Measurements from ENCODE around the gene EVL. TPM values are rescaled to one million over a fixed set of nuclear protein-coding genes. Genes with fewer than 3 reads are reported as not detected.
A peak's percentile ranks its signal among the peaks of the same experiment; 100 is the strongest.

EVL gene
- total RNA-seq, 5 donors from 2014 or later (not counting 1 experiment from before 2014, with no cell fraction given) = 1,049 to 1,157 (median 1,125) TPM

DNA sequence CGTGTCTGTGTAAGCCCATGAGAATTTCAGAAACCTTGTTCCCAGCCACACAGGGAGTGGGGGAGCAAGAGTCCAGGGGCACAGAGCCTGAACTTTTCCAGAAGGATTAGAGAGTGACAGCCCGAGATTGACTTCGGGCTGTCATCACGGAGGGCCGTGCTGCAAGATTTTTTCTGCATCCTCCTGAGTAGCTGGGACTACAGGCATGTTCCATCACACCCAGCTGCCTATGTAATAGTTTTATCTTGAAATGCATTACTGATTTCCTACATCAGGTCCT is 14.4 kb downstream of the EVL start:
- H3K36me3 ChIP-seq (ENCODE audit: control insufficient read depth in 2 of 2, extremely low read depth in 1 of 2, insufficient read depth in 1 of 2, low read length in 1 of 2) = peaks cover 5 to 58% of the 10 kb centered on the region in 2 donors

DNA sequence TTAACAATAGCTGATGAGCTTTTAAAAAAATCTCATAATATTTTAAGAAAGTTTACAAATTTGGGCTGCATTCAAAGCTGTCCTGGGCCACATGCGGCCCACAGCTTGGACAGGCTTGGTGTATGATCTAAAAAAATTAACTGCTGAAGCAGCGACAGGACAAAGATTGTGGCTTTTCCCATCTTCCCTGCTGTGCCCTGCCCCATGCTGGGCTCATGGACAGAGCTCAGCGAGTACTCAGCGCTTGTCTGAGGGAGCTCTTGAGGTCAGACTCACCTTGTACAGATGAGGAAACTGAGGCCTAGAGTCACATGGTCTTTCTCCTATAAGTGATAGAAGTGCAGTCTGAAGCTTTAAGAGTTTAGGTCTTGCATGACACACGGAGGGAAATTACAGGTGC is 15.0 kb downstream of the EVL start:
- Histone ChIP-seq H3K4me1 (ENCODE audit: control insufficient read depth in 1 of 2, extremely low read depth in 1 of 2, insufficient read depth in 2 of 2, low read length in 2 of 2) (peaks cover 89 to 93% of the 10 kb centered on the region in 2 experiments), H3K9me3 (no peaks in the 10 kb centered on the region), H3K27ac (ENCODE audit: low read length) (peak overlapping the region; percentile 60), H3K36me3 (ENCODE audit: control insufficient read depth in 2 of 2, extremely low read depth in 1 of 2, insufficient read depth in 1 of 2, low read length in 1 of 2) (peaks cover 3 to 58% of the 10 kb centered on the region in 2 donors), H3K4me3 (ENCODE audit: control insufficient read depth in 1 of 2, extremely low read depth in 1 of 2, low read length in 1 of 2) (no peak overlapping the region), H3K27me3 (replicated peaks in 1 of 2; ENCODE audit: control insufficient read depth in 2 of 2, extremely low read depth in 1 of 2, insufficient read depth in 2 of 2, low read length in 1 of 2) (no peaks in the 10 kb centered on the region)
- peak overlapping the region; percentile 98 for H3K27ac Mint-ChIP-seq
- WGBS (ENCODE audit: insufficient coverage) = 72% methylated on average over 4 of the region's 5 CpGs
- H3K36me3 Mint-ChIP-seq = peaks cover 55% of the 10 kb centered on the region
- ATAC-seq (replicated peaks in 1 of 4) (no peak), DNase-seq (no peak)
- H3K27me3 Mint-ChIP-seq = no peaks in the 10 kb centered on the region
- H3K4me1 Mint-ChIP-seq = peaks cover 99 to 100% (median 99%) of the 10 kb centered on the region in 3 donors
- H3K9me3 Mint-ChIP-seq = no peaks in the 10 kb centered on the region
- H3K4me3 Mint-ChIP-seq = peak overlapping the region; percentile 69 to 87 (median 69)
- POLR2A ChIA-PET = interaction anchor here (0.6 to 4.7 kb wide), 5 partner anchors 9 to 20 kb away, joined by 3 to 55 read pairs (median 4); partner anchors contain the start of gene EVL (in 1 of the 2)
- CTCF ChIA-PET = interaction anchor here (0.6 to 6.1 kb wide), 8 partner anchors 10 to 99 kb away, joined by 4 to 143 read pairs (median 15); partner anchors contain the start of gene EVL (in 1 of the 2)

More for the DNA sequence above, 14.4 kb downstream of the EVL start:
- Mint-ChIP-seq H3K36me3 (peaks cover 54% of the 10 kb centered on the region), H3K9me3 (no peaks in the 10 kb centered on the region), H3K27me3 (no peaks in the 10 kb centered on the region), H3K4me1 (peaks cover 99 to 100% (median 99%) of the 10 kb centered on the region in 3 donors), H3K27ac (peak overlapping the region; percentile 98), H3K4me3 (peak overlapping the region; percentile 69 to 87 (median 69))
- POLR2A ChIA-PET = interaction anchor here (0.6 to 4.7 kb wide), 7 partner anchors 8 to 74 kb away, joined by 3 to 55 read pairs (median 4); partner anchors contain the start of gene EVL (in 1 of the 2)
- 21% methylated on average over 4 of the region's 5 CpGs for WGBS (ENCODE audit: insufficient coverage)
- Histone ChIP-seq H3K4me3 (ENCODE audit: control insufficient read depth in 1 of 2, extremely low read depth in 1 of 2, low read length in 1 of 2) (peak overlapping the region; percentile 31 to 58), H3K27me3 (replicated peaks in 1 of 2; ENCODE audit: control insufficient read depth in 2 of 2, extremely low read depth in 1 of 2, insufficient read depth in 2 of 2, low read length in 1 of 2) (no peaks in the 10 kb centered on the region), H3K9me3 (no peaks in the 10 kb centered on the region), H3K4me1 (ENCODE audit: control insufficient read depth in 1 of 2, extremely low read depth in 1 of 2, insufficient read depth in 2 of 2, low read length in 2 of 2) (peaks cover 89 to 96% of the 10 kb centered on the region in 2 experiments), H3K27ac (ENCODE audit: low read length) (peak overlapping the region; percentile 60)
- no peak for DNase-seq
- CTCF ChIA-PET = interaction anchor here (0.6 to 6.1 kb wide), 11 partner anchors 10 to 113 kb away, joined by 3 to 143 read pairs (median 11); partner anchors contain the start of gene EVL (in 1 of the 2)
- ATAC-seq (replicated peaks in 1 of 4) = no peak

DNA sequence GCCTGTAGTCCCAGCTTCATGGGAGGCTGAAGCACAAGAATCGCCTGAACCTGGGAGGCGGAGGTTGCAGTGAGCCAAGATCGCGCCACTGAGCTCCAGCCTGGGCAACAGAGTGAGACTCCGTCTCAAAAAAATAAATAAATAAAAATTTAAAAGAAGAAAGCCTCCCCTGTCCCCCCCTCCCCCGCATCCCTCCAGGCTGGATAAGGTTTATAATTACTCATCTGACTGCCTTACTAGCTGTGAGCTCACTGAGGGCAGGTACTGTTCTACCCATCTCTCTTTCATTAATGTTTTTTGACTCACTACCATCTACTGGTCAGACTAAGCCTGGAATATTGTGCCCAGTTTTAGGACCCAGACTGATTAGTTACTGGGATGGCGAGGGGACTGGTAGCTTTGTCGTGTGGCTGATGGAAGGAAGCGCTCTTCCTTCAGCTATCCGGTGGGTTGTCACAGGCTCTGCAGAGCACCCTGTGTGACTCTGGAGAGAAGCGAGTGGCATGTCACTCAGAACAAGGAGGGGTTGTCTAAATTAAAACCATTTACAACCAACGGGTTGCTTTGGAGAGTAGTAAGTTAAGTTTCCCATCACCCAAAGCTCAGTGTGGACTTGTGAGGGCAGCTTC is 16.9 kb downstream of the EVL start:
- no peaks in the 10 kb centered on the region for H3K27me3 Mint-ChIP-seq
- Histone ChIP-seq H3K27ac (ENCODE audit: low read length) (peak overlapping the region; percentile 60), H3K4me3 (ENCODE audit: control insufficient read depth in 1 of 2, extremely low read depth in 1 of 2, low read length in 1 of 2) (peak overlapping the region; percentile 29 to 35), H3K4me1 (ENCODE audit: control insufficient read depth in 1 of 2, extremely low read depth in 1 of 2, insufficient read depth in 2 of 2, low read length in 2 of 2) (peaks cover 83 to 90% of the 10 kb centered on the region in 2 experiments), H3K9me3 (no peaks in the 10 kb centered on the region), H3K27me3 (replicated peaks in 1 of 2; ENCODE audit: control insufficient read depth in 2 of 2, extremely low read depth in 1 of 2, insufficient read depth in 2 of 2, low read length in 1 of 2) (no peaks in the 10 kb centered on the region), H3K36me3 (ENCODE audit: control insufficient read depth in 2 of 2, extremely low read depth in 1 of 2, insufficient read depth in 1 of 2, low read length in 1 of 2) (peaks cover 2 to 59% of the 10 kb centered on the region in 2 donors)
- no peaks in the 10 kb centered on the region for H3K9me3 Mint-ChIP-seq
- H3K4me3 Mint-ChIP-seq = peak overlapping the region; percentile 73 to 87 (median 76)
- H3K36me3 Mint-ChIP-seq = peaks cover 60% of the 10 kb centered on the region
- peak in 1 of 35 experiments; percentile 37 for DNase-seq
- ChIA-PET CTCF (interaction anchor here (0.6 to 6.1 kb wide), 13 partner anchors 8 to 169 kb away, joined by 3 to 143 read pairs (median 5); partner anchors contain the start of gene EVL (in 1 of the 2)), POLR2A (interaction anchor here (1.0 to 4.7 kb wide), 6 partner anchors 12 to 24 kb away, joined by 3 to 55 read pairs (median 4); partner anchors contain the start of gene EVL (in 1 of the 2))
- no CpG with 5 or more reads among the region's 12 CpGs for WGBS (ENCODE audit: insufficient coverage)
- peaks cover 96 to 99% (median 99%) of the 10 kb centered on the region in 3 donors for H3K4me1 Mint-ChIP-seq
- ATAC-seq (replicated peaks in 1 of 4) = peak in 1 of 4 experiments; percentile 1
- peak overlapping the region; percentile 95 to 97 for H3K27ac Mint-ChIP-seq

DNA sequence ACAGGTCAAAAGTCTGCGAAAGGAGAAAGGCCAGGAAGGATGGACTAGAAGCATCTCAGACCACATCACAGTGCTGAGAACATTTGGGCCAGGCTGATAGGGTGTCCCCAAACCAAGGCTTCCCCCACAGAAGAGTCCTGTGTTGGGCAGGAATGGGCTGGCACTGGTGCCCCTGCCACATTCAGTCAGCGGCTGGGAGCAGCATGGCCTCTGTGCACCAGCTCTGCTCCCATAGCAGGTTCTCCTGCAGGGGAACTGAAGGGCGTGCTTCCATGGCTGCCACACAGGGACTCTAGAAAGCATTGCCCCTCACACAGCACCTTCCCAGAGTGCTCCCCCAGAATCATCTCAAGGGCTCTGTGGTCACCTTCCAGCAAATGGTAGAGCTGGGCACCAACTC is 17.5 kb downstream of the EVL start:
- ChIA-PET CTCF (interaction anchor here (0.9 to 6.1 kb wide), 9 partner anchors 9 to 110 kb away, joined by 3 to 143 read pairs (median 5); partner anchors contain the start of gene EVL (in 1 of the 2)), POLR2A (interaction anchor here (1.1 to 4.7 kb wide), 5 partner anchors 12 to 23 kb away, joined by 3 to 55 read pairs (median 7); partner anchors contain the start of gene EVL (in 1 of the 2))
- H3K9me3 Mint-ChIP-seq = no peaks in the 10 kb centered on the region
- Histone ChIP-seq H3K4me1 (ENCODE audit: control insufficient read depth in 1 of 2, extremely low read depth in 1 of 2, insufficient read depth in 2 of 2, low read length in 2 of 2) (peaks cover 80 to 90% of the 10 kb centered on the region in 2 experiments), H3K9me3 (no peaks in the 10 kb centered on the region), H3K36me3 (ENCODE audit: control insufficient read depth in 2 of 2, extremely low read depth in 1 of 2, insufficient read depth in 1 of 2, low read length in 1 of 2) (peaks cover 2 to 64% of the 10 kb centered on the region in 2 donors), H3K27ac (ENCODE audit: low read length) (peak overlapping the region; percentile 60), H3K27me3 (replicated peaks in 1 of 2; ENCODE audit: control insufficient read depth in 2 of 2, extremely low read depth in 1 of 2, insufficient read depth in 2 of 2, low read length in 1 of 2) (no peaks in the 10 kb centered on the region), H3K4me3 (ENCODE audit: control insufficient read depth in 1 of 2, extremely low read depth in 1 of 2, low read length in 1 of 2) (peak overlapping the region; percentile 20 to 35)
- H3K4me1 Mint-ChIP-seq = peaks cover 95 to 99% (median 98%) of the 10 kb centered on the region in 3 donors
- no peaks in the 10 kb centered on the region for H3K27me3 Mint-ChIP-seq
- DNase-seq = no peak
- peak overlapping the region; percentile 73 to 87 (median 75) for H3K4me3 Mint-ChIP-seq
- 45% methylated on average over 3 of the region's 3 CpGs for WGBS (ENCODE audit: insufficient coverage)
- peaks cover 62% of the 10 kb centered on the region for H3K36me3 Mint-ChIP-seq
- no peak for ATAC-seq (replicated peaks in 1 of 4)
- H3K27ac Mint-ChIP-seq = peak overlapping the region; percentile 95 to 97

DNA sequence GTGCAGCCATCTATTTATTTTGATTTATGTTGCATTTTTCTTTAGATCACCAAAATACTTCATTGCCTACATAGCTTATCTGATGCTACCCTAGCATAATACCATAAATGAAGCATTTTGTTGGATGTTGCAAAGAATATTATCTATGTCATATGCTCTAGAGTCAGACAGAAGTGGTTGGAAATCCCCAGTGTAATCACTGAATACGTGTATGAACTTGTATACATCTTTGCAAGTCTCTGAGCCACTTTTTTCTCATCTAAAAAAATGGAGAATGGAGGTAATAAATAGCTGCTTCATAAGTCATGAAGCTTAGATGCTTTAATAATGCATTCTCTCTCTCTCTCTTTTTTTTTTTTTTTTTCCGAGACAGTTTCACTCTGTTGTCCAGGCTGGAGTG is 18.5 kb downstream of the EVL start:
- POLR2A ChIA-PET = interaction anchor here (0.6 to 2.7 kb wide), 12 partner anchors 10 to 1771 kb away, joined by 3 to 14 read pairs (median 6); partner anchors contain the start of gene EVL (in 1 of the 2)
- Histone ChIP-seq H3K27ac (ENCODE audit: low read length) (peak overlapping the region; percentile 60), H3K4me3 (ENCODE audit: control insufficient read depth in 1 of 2, extremely low read depth in 1 of 2, low read length in 1 of 2) (no peak overlapping the region), H3K36me3 (ENCODE audit: control insufficient read depth in 2 of 2, extremely low read depth in 1 of 2, insufficient read depth in 1 of 2, low read length in 1 of 2) (peaks cover 2 to 69% of the 10 kb centered on the region in 2 donors), H3K9me3 (no peaks in the 10 kb centered on the region), H3K4me1 (ENCODE audit: control insufficient read depth in 1 of 2, extremely low read depth in 1 of 2, insufficient read depth in 2 of 2, low read length in 2 of 2) (peaks cover 81 to 83% of the 10 kb centered on the region in 2 experiments), H3K27me3 (replicated peaks in 1 of 2; ENCODE audit: control insufficient read depth in 2 of 2, extremely low read depth in 1 of 2, insufficient read depth in 2 of 2, low read length in 1 of 2) (no peaks in the 10 kb centered on the region)
- Mint-ChIP-seq H3K27me3 (no peaks in the 10 kb centered on the region), H3K9me3 (no peaks in the 10 kb centered on the region), H3K4me1 (peaks cover 95 to 99% (median 98%) of the 10 kb centered on the region in 3 donors), H3K27ac (peak overlapping the region; percentile 95 to 97), H3K4me3 (peak overlapping the region; percentile 59 to 87 (median 73)), H3K36me3 (peaks cover 65% of the 10 kb centered on the region)
- CTCF ChIA-PET = interaction anchor here (0.5 to 6.1 kb wide), 9 partner anchors 10 to 101 kb away, joined by 3 to 66 read pairs (median 3); no protein-coding TSS in a partner anchor
- peak in 1 of 35 experiments; percentile 70 for DNase-seq
- no CpG with 5 or more reads among the region's 2 CpGs for WGBS (ENCODE audit: insufficient coverage)
- ATAC-seq (replicated peaks in 1 of 4) = peak in 1 of 4 experiments; percentile 52

DNA sequence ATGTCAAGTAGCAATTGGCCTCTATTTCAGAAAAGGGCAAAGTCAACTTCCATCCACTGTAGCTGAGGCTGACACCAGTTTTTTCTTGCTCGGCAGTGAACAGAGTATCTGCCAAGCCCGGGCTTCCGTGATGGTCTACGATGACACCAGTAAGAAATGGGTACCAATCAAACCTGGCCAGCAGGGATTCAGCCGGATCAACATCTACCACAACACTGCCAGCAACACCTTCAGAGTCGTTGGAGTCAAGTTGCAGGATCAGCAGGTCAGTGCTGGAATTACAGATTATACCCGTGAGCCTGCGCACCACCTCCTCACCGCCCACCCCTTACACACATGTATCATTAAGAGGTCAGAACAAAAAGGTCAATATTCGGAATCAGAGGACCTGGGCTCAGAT is 19.4 kb downstream of the EVL start:
- Mint-ChIP-seq H3K4me3 (peak overlapping the region; percentile 49 to 87 (median 59)), H3K27me3 (no peaks in the 10 kb centered on the region), H3K9me3 (no peaks in the 10 kb centered on the region), H3K36me3 (peaks cover 66% of the 10 kb centered on the region), H3K27ac (peak overlapping the region; percentile 95 to 97), H3K4me1 (peaks cover 95 to 99% (median 98%) of the 10 kb centered on the region in 3 donors)
- no peak for ATAC-seq (replicated peaks in 1 of 4)
- Histone ChIP-seq H3K4me1 (ENCODE audit: control insufficient read depth in 1 of 2, extremely low read depth in 1 of 2, insufficient read depth in 2 of 2, low read length in 2 of 2) (peaks cover 74 to 77% of the 10 kb centered on the region in 2 experiments), H3K4me3 (ENCODE audit: control insufficient read depth in 1 of 2, extremely low read depth in 1 of 2, low read length in 1 of 2) (no peak overlapping the region), H3K36me3 (ENCODE audit: control insufficient read depth in 2 of 2, extremely low read depth in 1 of 2, insufficient read depth in 1 of 2, low read length in 1 of 2) (peaks cover 2 to 78% of the 10 kb centered on the region in 2 donors), H3K9me3 (no peaks in the 10 kb centered on the region), H3K27me3 (replicated peaks in 1 of 2; ENCODE audit: control insufficient read depth in 2 of 2, extremely low read depth in 1 of 2, insufficient read depth in 2 of 2, low read length in 1 of 2) (no peaks in the 10 kb centered on the region), H3K27ac (ENCODE audit: low read length) (peak overlapping the region; percentile 60)
- CTCF ChIA-PET = interaction anchor here (0.6 to 2.0 kb wide), 6 partner anchors 12 to 391 kb away, joined by 3 to 9 read pairs (median 3); partner anchors contain the start of gene EVL (in 1 of the 2)
- 77% methylated on average over 6 of the region's 10 CpGs for WGBS (ENCODE audit: insufficient coverage)
- POLR2A ChIA-PET = interaction anchor here (0.6 to 2.7 kb wide), 8 partner anchors 11 to 150 kb away, joined by 3 to 14 read pairs (median 7); partner anchors contain the start of gene EVL (in 1 of the 2)
- no peak for DNase-seq

Data from T-cell (primary cell).